BE2C (cell line): ENCODE results near the gene AGPAT3.

Experiments
- DNase-seq: peaks from one replicate; pipeline ENCODE4 v3.0.0-alpha.2; 2020
- H3K27me3 ChIP-seq: fragments of 250-450 bp; sonication (Bioruptor Pico); 2 replicates; pipeline ENCODE4 v1.5.1; 2020; ENCODE audit warnings: mild to moderate bottlenecking
- H3K36me3 ChIP-seq: fragments of 250-450 bp; sonication (Bioruptor Pico); 2 replicates; pipeline ENCODE4 v1.5.1; 2020; ENCODE audit warnings: mild to moderate bottlenecking
- H3K4me1 ChIP-seq: fragments of 250-450 bp; sonication (Bioruptor Pico); 2 replicates; pipeline ENCODE4 v1.5.1; 2020
- H3K4me3 ChIP-seq: 2 replicates; pipeline ENCODE4 v1.5.1; 2011; ENCODE audit warnings: low read depth, low read length
- H3K9me3 ChIP-seq: fragments of 250-450 bp; sonication (Bioruptor Pico); 2 replicates; pipeline ENCODE4 v1.5.1; 2020
- TF ChIP-seq, protein P1 (sequence below): IDR thresholded peaks from 2 replicates; pipeline ENCODE4 v1.5.1; 2012; ENCODE audit warnings: mild to moderate bottlenecking, low read depth, low read length

AGPAT3 gene

GRCh38 chr21:43967981-43968380, 103.0 kb downstream of the AGPAT3 start:
- no peak for DNase-seq
- no peaks in the 10 kb centered on the region for H3K27me3 ChIP-seq
- H3K4me3 ChIP-seq: no peak overlapping the region
- no peaks in the 10 kb centered on the region for H3K4me1 ChIP-seq
- TF ChIP-seq, protein P1, sequence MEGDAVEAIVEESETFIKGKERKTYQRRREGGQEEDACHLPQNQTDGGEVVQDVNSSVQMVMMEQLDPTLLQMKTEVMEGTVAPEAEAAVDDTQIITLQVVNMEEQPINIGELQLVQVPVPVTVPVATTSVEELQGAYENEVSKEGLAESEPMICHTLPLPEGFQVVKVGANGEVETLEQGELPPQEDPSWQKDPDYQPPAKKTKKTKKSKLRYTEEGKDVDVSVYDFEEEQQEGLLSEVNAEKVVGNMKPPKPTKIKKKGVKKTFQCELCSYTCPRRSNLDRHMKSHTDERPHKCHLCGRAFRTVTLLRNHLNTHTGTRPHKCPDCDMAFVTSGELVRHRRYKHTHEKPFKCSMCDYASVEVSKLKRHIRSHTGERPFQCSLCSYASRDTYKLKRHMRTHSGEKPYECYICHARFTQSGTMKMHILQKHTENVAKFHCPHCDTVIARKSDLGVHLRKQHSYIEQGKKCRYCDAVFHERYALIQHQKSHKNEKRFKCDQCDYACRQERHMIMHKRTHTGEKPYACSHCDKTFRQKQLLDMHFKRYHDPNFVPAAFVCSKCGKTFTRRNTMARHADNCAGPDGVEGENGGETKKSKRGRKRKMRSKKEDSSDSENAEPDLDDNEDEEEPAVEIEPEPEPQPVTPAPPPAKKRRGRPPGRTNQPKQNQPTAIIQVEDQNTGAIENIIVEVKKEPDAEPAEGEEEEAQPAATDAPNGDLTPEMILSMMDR: no peak
- peaks cover 14% of the 10 kb centered on the region for H3K36me3 ChIP-seq
- H3K9me3 ChIP-seq: no peaks in the 10 kb centered on the region

GRCh38 chr21:43968410-43969114, 103.5 kb downstream of the AGPAT3 start:
- Histone ChIP-seq H3K4me3 (no peak overlapping the region), H3K4me1 (no peaks in the 10 kb centered on the region), H3K27me3 (no peaks in the 10 kb centered on the region), H3K9me3 (no peaks in the 10 kb centered on the region), H3K36me3 (peaks cover 14% of the 10 kb centered on the region)
- TF ChIP-seq, protein P1: no peak
- no peak for DNase-seq

GRCh38 chr21:43969115-43969444, 104.1 kb downstream of the AGPAT3 start:
- no peak for DNase-seq
- no peaks in the 10 kb centered on the region for H3K4me1 ChIP-seq
- H3K36me3 ChIP-seq: peaks cover 14% of the 10 kb centered on the region
- H3K4me3 ChIP-seq: no peak overlapping the region
- no peaks in the 10 kb centered on the region for H3K9me3 ChIP-seq
- TF ChIP-seq, protein P1: no peak
- no peaks in the 10 kb centered on the region for H3K27me3 ChIP-seq

DNA sequence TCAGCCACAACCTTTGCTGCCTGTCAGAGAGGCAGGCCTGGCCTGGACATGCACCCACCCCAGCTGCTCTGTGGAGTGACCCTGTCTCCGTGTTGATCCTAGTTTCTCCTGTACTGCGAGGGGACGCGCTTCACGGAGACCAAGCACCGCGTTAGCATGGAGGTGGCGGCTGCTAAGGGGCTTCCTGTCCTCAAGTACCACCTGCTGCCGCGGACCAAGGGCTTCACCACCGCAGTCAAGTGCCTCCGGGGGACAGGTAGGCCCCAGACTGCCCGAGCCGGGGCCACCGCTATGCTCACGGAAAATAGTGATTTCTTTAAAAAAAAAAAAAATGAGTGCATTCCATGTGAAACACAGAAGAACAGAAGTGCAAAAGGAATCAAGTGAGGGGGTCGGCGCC, 105.5 kb downstream of the AGPAT3 start:
- Histone ChIP-seq H3K4me1 (no peaks in the 10 kb centered on the region), H3K4me3 (no peak overlapping the region), H3K27me3 (no peaks in the 10 kb centered on the region), H3K9me3 (no peaks in the 10 kb centered on the region), H3K36me3 (peaks cover 14% of the 10 kb centered on the region)
- TF ChIP-seq, protein P1: no peak
- DNase-seq: no peak

DNA sequence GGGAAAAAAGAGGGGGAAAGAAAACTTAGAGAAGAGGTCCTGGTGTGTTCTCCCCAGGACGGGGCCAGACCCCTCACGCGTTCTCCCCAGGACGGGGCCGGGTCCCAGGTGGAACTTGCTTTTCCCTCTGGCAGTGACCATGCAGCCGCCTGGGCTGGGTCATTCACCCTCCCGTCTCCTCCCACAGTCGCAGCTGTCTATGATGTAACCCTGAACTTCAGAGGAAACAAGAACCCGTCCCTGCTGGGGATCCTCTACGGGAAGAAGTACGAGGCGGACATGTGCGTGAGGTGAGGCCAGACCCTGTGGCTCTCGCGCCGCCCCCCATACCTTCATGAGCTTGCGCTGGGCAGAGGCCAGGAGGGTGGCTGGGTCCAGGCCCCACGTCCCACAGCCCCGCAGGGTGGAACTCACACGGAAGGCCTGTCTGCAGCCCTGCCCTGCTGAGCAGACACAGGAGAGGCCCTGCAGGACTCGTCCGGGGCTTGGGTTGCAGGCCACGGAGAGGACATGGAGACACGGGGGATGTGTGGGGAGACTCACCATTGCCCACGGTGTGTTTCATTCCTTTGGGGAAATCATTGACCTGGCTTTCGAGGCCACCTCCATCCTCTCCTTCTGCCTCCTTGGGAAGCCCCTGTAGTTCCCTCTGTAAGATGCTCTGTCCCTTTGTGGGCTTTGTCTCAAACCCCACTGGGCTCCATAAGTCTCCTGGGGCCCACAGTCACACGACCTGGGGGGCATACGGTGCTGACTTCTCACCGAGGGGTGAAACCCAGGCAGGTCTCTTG, 106.4 kb downstream of the AGPAT3 start:
- Histone ChIP-seq H3K4me1 (no peaks in the 10 kb centered on the region), H3K36me3 (peaks cover 14% of the 10 kb centered on the region), H3K27me3 (no peaks in the 10 kb centered on the region), H3K4me3 (no peak overlapping the region), H3K9me3 (no peaks in the 10 kb centered on the region)
- DNase-seq: no peak
- TF ChIP-seq, protein P1: no peak

- Histone ChIP-seq H3K4me1 (no peaks in the 10 kb centered on the region), H3K36me3 (peaks cover 14% of the 10 kb centered on the region), H3K9me3 (no peaks in the 10 kb centered on the region), H3K27me3 (no peaks in the 10 kb centered on the region), H3K4me3 (no peak overlapping the region)
- no peak for DNase-seq
- TF ChIP-seq, protein P1: no peak
These were observed 106.9 kb downstream of the AGPAT3 start for GRCh38 chr21:43971992-43972255.
